Measurements from ENCODE around the gene ADRA2A.

The ADRA2A gene

DNA sequence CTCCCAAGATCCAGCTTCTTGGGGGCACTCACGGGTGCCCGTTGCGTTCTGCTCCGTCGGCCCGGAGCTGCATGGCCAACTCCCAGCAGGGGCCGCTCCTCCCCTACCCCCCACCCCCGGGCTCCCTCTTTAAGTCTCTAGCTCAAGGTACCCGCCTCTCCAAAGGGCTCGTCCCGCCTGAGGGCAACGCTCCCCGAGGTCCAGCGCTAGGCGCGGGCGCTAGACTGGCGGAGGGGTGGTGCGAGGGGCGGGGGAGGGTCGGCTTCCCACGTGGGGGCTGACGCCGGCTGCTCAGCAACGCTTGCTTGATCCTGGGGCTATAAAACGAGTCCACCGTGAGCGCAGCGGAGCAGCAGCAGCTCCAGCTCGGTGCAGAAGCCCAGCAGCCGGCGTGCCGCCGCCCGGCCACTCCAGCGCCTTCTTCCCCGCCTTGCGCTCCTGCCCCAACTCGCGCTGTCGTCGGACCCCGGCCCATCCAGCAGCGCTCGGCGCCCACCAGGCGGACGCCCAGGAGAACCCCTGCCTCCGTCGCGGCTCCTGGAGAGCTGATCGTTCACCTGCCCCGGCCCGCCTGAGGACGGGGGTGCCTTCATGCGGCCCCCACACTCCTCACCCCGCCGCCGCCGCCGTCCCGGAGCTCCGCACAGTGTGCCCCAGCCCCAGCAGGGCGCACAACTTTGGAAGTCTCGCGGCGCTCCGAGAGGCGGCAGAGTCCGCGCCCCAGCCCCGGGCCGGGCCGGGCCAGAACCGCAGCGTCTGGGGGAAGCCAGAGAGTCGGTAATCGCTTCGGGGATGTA, at the start of gene ADRA2A:
Gene ADRA2A, plus strand, starts transcription at position 348 of the 797 bp plus-strand sequence. CDS start 968 bp downstream, outside the sequence.
- DNase-seq (ENCODE audit: low read depth in 2 of 2): no peak

- DNase-seq (ENCODE audit: low read depth in 2 of 2): no peak
Measured at GRCh38 chr10:111030042-111030750, 46.6 kb upstream of the ADRA2A start.

DNA sequence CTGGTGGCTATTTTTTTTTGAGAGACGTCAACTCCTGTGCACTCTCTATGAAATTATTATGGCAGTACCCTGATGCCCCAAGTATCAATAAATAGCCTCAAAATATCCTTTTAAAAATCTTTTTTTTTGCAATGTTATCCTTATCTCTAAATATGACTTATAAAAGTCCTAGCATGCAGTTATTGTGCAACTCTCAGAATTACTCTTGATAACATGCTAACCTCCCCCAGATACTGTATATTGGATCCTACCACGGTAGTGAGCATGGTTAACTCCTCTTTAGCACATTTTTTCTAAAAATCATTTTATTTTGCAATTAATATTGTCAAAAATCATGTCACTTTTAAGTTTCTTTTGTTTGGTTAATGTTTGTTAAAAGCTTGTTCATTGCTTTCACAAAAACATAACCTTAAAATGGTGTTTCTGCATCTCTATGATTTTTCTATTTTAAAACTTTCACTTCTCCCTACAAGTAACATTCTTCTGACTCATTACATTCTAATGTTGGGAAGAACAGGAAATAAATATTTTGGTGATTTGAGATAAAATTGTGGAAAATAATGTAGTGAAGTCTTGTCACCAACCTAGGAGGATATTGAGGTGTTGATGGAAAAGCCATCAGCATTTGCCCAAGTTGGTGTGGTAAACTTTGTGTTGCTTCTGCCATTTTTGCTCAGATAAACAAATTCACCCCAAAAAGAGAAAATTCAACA, 42.1 kb upstream of the ADRA2A start:
- DNase-seq (ENCODE audit: low read depth in 2 of 2): no peak

GRCh38 chr10:111035542-111035941, 41.3 kb upstream of the ADRA2A start:
- no peak for DNase-seq (ENCODE audit: low read depth in 2 of 2)

- no peak for DNase-seq (ENCODE audit: low read depth in 2 of 2)
Measured at GRCh38 chr10:111037858-111038257, 39.0 kb upstream of the ADRA2A start.

DNA sequence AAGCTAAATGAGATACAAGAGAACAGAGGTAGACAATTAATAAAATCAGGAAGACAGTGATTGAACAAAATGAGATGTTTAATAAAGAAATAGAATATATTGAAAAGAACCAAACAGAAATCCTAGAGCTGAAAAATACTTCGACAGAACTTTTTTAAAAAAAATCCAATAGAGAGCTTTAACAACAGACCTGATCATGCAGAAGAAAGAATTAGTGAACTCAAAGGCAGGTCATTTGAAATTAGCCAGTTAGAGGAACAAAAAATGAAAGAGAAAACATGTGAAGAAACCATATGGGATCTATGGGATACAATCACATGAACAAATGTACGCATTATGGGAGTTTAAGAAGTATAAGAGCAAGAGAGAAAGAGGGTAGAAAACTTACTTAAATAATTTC, 37.3 kb upstream of the ADRA2A start:
- no peak for DNase-seq (ENCODE audit: low read depth in 2 of 2)

GRCh38 chr10:111057006-111057405, 19.8 kb upstream of the ADRA2A start:
- DNase-seq (ENCODE audit: low read depth in 2 of 2): no peak

DNA sequence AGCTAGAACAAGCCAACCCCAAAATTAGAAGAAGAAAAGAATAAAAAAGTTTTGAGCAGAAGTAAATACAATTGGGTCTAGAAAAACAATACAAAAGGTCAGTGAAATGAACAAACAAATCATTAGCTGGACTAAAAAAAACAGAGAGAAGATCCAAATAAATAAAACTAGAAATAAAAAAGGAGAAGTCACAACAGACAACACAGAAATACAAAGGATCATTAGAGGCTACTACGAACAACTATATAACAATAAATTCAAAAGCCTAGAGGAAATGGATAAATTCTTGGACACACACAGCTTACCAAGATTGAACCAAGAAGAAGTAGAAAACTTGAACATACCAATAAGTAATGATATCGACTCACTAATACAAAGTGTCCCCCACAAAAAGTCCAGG, 13.4 kb upstream of the ADRA2A start:
- DNase-seq (ENCODE audit: low read depth in 2 of 2): no peak

DNA sequence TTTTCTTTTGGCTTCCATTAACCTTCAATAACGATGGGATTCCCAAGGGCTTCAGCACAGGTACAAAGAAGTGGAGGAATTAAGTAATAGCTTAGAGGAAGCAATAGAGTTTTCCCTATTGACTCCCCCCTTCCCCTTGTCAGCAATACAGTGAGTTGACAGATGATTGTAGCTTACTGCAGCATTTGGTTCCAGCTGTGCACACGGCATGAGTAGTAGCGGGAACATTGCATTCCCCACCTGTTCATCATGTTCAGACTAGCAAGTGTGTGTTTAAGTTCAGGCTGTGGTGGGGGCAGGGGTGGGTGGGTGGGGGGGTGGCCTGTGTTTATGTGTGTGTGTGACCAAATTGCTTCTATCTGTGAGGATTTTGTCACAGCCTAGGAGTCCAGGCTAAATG, 4.6 kb upstream of the ADRA2A start:
- DNase-seq (ENCODE audit: low read depth in 2 of 2): no peak

DNA sequence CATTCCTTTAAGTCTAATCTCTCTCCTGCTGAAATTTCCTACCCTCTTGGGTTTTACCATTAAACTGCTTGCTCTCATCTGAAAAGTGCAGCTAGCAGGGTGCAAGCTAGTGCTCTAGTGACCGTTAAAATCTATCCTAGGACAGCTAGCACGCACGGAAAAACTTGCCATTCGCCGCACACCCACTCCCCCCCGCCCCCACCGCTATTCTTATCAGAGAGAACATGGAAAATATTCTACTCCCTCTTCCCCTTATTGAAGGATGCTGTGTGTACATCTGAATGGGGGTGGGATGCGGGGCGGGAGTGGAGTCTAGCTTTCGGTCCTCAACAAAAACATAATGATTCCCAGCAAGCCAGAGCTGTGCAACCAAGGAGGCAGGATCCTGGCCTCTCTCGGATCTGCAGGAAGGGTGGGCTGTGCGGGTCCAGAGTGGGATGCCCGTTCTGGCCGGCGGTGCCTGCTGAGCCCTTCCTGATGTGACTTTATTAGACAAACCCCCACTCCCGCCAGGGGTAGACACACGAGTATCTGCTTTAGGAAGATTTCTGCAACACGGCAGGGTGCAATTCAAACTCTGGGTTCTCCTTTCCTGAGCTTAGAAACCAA, 1.1 kb upstream of the ADRA2A start:
- no peak for DNase-seq (ENCODE audit: low read depth in 2 of 2)

- no peak for DNase-seq (ENCODE audit: low read depth in 2 of 2)
Measured at GRCh38 chr10:111076191-111076681, 593 bp upstream of the ADRA2A start.

- no peak for DNase-seq (ENCODE audit: low read depth in 2 of 2)
Measured at GRCh38 chr10:111077479-111077784, 603 bp downstream of the ADRA2A start.

DNA sequence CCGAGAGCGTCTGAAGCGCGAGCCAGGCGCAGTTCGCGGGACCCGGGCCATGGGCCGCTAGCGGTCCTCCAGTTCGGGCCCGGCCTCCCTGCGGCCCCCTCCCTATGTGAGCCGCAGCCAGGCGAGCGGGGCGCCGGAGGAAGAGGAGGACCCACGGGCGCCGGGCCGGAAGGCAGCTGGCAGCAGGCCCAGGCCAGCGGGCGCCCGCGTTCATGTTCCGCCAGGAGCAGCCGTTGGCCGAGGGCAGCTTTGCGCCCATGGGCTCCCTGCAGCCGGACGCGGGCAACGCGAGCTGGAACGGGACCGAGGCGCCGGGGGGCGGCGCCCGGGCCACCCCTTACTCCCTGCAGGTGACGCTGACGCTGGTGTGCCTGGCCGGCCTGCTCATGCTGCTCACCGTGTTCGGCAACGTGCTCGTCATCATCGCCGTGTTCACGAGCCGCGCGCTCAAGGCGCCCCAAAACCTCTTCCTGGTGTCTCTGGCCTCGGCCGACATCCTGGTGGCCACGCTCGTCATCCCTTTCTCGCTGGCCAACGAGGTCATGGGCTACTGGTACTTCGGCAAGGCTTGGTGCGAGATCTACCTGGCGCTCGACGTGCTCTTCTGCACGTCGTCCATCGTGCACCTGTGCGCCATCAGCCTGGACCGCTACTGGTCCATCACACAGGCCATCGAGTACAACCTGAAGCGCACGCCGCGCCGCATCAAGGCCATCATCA, 1.1 kb downstream of the ADRA2A start:
- no peak for DNase-seq (ENCODE audit: low read depth in 2 of 2)

DNA sequence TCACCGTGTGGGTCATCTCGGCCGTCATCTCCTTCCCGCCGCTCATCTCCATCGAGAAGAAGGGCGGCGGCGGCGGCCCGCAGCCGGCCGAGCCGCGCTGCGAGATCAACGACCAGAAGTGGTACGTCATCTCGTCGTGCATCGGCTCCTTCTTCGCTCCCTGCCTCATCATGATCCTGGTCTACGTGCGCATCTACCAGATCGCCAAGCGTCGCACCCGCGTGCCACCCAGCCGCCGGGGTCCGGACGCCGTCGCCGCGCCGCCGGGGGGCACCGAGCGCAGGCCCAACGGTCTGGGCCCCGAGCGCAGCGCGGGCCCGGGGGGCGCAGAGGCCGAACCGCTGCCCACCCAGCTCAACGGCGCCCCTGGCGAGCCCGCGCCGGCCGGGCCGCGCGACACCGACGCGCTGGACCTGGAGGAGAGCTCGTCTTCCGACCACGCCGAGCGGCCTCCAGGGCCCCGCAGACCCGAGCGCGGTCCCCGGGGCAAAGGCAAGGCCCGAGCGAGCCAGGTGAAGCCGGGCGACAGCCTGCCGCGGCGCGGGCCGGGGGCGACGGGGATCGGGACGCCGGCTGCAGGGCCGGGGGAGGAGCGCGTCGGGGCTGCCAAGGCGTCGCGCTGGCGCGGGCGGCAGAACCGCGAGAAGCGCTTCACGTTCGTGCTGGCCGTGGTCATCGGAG, 1.8 kb downstream of the ADRA2A start:
- DNase-seq (ENCODE audit: low read depth in 2 of 2): no peak

GRCh38 chr10:111079241-111079760, 2.5 kb downstream of the ADRA2A start:
- no peak for DNase-seq (ENCODE audit: low read depth in 2 of 2)

DNA sequence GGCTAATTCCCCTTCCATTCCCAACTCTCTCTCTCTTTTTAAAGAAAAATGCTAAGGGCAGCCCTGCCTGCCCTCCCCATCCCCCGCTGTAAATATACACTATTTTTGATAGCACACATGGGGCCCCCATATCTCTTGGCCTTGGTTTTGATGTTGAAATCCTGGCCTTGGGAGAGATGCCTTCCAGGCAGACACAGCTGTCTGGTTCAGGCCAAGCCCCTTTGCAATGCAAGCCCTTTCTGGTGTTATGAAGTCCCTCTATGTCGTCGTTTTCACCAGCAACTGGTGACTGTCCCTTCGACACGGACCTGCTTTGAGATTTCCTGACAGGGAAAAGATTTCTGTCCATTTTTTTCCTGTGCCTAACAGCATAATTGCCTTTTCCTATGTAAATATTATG, 3.0 kb downstream of the ADRA2A start:
- no peak for DNase-seq (ENCODE audit: low read depth in 2 of 2)

DNA sequence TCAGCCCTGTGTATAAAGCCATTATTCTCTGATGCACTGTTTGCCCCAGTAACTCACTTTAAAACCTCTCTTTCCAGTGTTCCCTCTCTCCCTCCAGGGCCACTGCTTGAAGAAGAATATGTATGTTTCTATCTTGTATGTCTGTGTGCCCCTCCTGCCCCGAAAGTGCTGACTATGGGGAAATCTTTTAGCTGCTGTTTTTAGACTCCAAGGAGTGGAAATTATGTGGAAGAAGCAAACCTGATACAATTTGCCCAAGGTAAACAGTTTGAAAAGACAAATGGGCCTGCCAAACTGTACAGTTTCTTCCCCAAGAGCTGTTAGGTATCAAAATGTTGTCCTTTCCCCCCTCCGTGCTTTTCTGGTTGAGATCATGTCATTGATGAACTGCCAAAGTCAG, 3.4 kb downstream of the ADRA2A start:
- no peak for DNase-seq (ENCODE audit: low read depth in 2 of 2)

DNA sequence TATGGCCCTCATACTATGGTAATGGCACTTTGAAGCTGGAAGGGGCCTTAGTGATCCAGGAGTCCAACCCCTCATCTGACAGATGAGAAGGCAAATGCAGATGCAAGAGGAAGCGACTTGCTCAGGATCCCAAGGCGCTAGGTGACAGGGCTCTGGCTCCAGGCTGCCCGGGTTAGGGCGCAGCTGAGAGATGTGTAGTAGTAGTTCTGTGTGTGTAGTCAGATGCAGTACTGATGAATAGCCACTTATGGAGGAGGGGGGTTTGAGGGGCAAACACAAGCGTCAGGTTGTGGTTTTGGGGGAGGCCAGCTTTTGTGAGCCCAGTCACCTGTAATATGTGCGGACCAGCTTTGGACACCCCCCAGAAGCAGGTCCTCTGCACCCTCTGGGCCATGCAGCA, 4.8 kb downstream of the ADRA2A start:
- no peak for DNase-seq (ENCODE audit: low read depth in 2 of 2)

DNA sequence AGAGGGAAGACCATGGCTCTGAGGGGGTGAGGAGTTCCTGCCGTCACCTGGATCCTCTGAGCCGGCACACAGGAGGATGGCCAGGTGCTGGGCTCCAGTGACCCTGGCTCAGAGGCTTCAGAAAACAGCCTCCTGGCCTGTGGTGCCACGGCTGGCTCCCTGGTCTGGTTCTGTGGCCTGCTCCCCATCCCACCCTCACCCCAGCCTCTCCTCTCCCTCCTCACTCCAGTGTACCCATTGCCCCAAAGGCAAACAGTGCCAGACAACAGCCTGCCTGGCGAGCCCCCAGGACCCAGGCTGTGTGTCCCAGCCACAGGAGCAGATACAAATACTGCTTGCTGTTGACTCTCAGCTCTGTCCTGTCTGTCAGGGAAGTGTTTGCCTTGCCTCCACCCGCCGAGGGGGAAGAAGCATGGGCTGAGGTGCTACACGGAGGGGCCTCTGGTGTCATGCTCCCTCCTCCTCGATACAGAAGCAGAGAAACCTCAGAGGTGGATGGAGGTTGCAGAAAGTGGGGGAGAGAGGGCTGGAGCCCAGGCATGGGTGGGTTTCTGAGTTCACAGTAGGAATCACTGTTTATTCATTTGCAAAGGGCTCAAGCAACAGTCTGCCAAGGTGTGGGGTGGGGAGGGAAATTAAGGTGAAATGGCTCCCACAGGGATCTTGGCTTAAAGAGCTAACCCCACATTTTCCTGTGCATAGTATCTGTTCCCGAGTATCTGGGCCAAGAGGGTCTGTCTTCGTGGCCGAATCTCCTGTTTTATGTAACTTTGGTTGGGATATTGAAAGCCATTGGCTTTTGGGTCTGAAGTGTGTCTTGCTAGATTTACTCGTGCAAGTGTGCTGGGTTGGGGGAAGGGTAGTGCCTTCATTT, 5.5 kb downstream of the ADRA2A start:
- no peak for DNase-seq (ENCODE audit: low read depth in 2 of 2)
